Iris pigment epithelial cell (primary cell): ENCODE measurements around the gene TPTE2.
"Not testable (repeated sequence)": the region's sequence is repeated elsewhere in the genome, so short reads cannot be mapped to it uniquely, and the experiment has no call there.

ENCODE experiments used
- DNase-seq: peaks from one replicate; pipeline ENCODE4 v3.0.0-alpha.2; 2011; ENCODE audit warnings: low read depth

TPTE2 gene

GRCh38 chr13:19567820-19568534 is 6.6 kb upstream of the TPTE2 start:
- DNase-seq, result no peak

GRCh38 chr13:19561585-19561984 is 253 bp upstream of the TPTE2 start:
- no peak for DNase-seq

GRCh38 chr13:19560672-19561071 is 660 bp downstream of the TPTE2 start:
- DNase-seq, result not testable (repeated sequence)

GRCh38 chr13:19559739-19560138 is 1.6 kb downstream of the TPTE2 start:
- not testable (repeated sequence) for DNase-seq

- not testable (repeated sequence) for DNase-seq
These were observed 4.0 kb downstream of the TPTE2 start for GRCh38 chr13:19557287-19557686.

GRCh38 chr13:19549245-19549644 is 12.1 kb downstream of the TPTE2 start:
- peak; percentile 24 for DNase-seq

GRCh38 chr13:19525634-19526033 is 35.7 kb downstream of the TPTE2 start:
- DNase-seq, result not testable (repeated sequence)

- no peak for DNase-seq
These were observed 42.3 kb downstream of the TPTE2 start for GRCh38 chr13:19519049-19519448.

- DNase-seq, result not testable (repeated sequence)
These were observed 53.7 kb downstream of the TPTE2 start for GRCh38 chr13:19507623-19508022.

- DNase-seq, result not testable (repeated sequence)
These were observed 101.2 kb downstream of the TPTE2 start for GRCh38 chr13:19460126-19460525.

GRCh38 chr13:19439056-19439686 is 122.2 kb downstream of the TPTE2 start:
- DNase-seq, result peak; percentile 3

- not testable (repeated sequence) for DNase-seq
These were observed 123.6 kb downstream of the TPTE2 start for GRCh38 chr13:19437780-19438179.

- DNase-seq, result not testable (repeated sequence)
These were observed 139.1 kb downstream of the TPTE2 start for GRCh38 chr13:19422236-19422635.

GRCh38 chr13:19412494-19412893 is 148.8 kb downstream of the TPTE2 start:
- DNase-seq, result not testable (repeated sequence)

GRCh38 chr13:19382746-19383511 is 178.4 kb downstream of the TPTE2 start:
- DNase-seq, result not testable (repeated sequence)

GRCh38 chr13:19382111-19382510 is 179.2 kb downstream of the TPTE2 start:
- no peak for DNase-seq
